GM19035 (cell line): Measurements from ENCODE around the gene AOX1.
"Not testable (repeated sequence)": the region's sequence is repeated elsewhere in the genome, so short reads cannot be mapped to it uniquely, and the experiment has no call there.

ENCODE experiments used
- ATAC-seq: cut with Tn5 transposase; IDR thresholded peaks from one replicate; pipeline ENCODE4 v1.9.1; 2021; ENCODE audit not compliant: unreplicated experiment

AOX1 gene

GRCh38 chr2:200600549-200601225 lies 14.9 kb downstream of the AOX1 start:
- no peak for ATAC-seq

- no peak for ATAC-seq
These were observed 16.8 kb downstream of the AOX1 start for GRCh38 chr2:200602584-200602983.

- ATAC-seq: no peak
These were observed 18.2 kb downstream of the AOX1 start for GRCh38 chr2:200603972-200604371.

- no peak for ATAC-seq
These were observed 18.9 kb downstream of the AOX1 start for GRCh38 chr2:200604571-200605255.

- no peak for ATAC-seq
These were observed 22.7 kb downstream of the AOX1 start for GRCh38 chr2:200608341-200609027.

- ATAC-seq: no peak
These were observed 23.3 kb downstream of the AOX1 start for GRCh38 chr2:200609028-200609614.

GRCh38 chr2:200610217-200610616 lies 24.4 kb downstream of the AOX1 start:
- ATAC-seq: not testable (repeated sequence)

GRCh38 chr2:200613692-200614091 lies 27.9 kb downstream of the AOX1 start:
- ATAC-seq: no peak

- ATAC-seq: no peak
These were observed 28.4 kb downstream of the AOX1 start for GRCh38 chr2:200614249-200614648.

- peak; percentile 46 for ATAC-seq
These were observed 29.4 kb downstream of the AOX1 start for GRCh38 chr2:200615247-200615646.

GRCh38 chr2:200616193-200616592 lies 30.4 kb downstream of the AOX1 start:
- ATAC-seq: peak; percentile 72

- no peak for ATAC-seq
These were observed 30.8 kb downstream of the AOX1 start for GRCh38 chr2:200616656-200617055.

GRCh38 chr2:200617156-200618053 lies 31.6 kb downstream of the AOX1 start:
- ATAC-seq: no peak

- ATAC-seq: no peak
These were observed 32.2 kb downstream of the AOX1 start for GRCh38 chr2:200618054-200618419.

GRCh38 chr2:200618590-200619021 lies 32.8 kb downstream of the AOX1 start:
- no peak for ATAC-seq

GRCh38 chr2:200619279-200619678 lies 33.5 kb downstream of the AOX1 start:
- ATAC-seq: no peak

GRCh38 chr2:200620606-200621390 lies 35.0 kb downstream of the AOX1 start:
- ATAC-seq: no peak

- ATAC-seq: no peak
These were observed 36.3 kb downstream of the AOX1 start for GRCh38 chr2:200622106-200622505.

GRCh38 chr2:200624026-200624425 lies 38.2 kb downstream of the AOX1 start:
- ATAC-seq: no peak

GRCh38 chr2:200624658-200625057 lies 38.8 kb downstream of the AOX1 start:
- no peak for ATAC-seq
